Hepatic stellate cell (primary cell): Measurements from ENCODE around the gene IL1RN.

Source experiments
- DNase-seq: peaks from one replicate; pipeline ENCODE4 v3.0.0; 2011; ENCODE audit warnings: low spot score

IL1RN gene

DNA sequence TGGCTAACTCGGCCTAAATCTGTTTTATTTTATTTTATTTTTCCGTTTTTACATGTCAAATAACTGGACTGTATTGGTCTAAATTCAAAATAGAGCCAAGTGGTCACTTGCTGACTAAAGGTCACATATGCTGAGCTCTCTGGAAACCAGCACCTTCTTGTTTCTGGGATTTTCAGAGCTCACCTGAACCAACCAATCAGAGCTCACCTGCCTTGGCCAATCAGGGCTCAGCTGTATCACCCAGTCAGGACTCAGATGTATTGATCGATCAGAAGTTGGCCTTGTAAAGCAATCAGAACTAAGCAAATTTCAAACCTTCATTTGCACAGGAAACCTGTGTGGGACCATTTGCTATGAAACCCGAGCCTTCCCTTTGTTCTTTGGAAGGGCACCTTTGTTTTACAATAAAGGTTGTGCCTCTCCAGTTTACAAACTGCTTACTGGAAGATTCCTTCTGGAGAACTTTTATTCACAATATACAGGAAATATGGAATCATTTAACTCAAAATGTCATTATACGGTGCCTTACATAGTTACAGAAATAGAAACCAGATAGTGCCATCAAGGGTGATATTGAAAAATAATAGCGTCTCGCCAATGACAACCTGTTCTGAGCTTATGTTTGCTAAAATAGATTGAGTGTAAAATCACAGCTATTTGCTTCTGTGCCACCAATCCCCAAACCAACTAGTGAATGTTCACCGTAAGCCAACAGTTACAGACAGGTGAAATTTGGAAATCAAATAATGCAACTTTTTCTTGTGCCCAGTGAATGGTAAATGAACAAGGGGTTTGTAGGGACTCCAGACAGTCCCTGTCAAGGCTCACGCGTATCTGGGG lies 29.1 kb downstream of the IL1RN start:
- no peak for DNase-seq

DNA sequence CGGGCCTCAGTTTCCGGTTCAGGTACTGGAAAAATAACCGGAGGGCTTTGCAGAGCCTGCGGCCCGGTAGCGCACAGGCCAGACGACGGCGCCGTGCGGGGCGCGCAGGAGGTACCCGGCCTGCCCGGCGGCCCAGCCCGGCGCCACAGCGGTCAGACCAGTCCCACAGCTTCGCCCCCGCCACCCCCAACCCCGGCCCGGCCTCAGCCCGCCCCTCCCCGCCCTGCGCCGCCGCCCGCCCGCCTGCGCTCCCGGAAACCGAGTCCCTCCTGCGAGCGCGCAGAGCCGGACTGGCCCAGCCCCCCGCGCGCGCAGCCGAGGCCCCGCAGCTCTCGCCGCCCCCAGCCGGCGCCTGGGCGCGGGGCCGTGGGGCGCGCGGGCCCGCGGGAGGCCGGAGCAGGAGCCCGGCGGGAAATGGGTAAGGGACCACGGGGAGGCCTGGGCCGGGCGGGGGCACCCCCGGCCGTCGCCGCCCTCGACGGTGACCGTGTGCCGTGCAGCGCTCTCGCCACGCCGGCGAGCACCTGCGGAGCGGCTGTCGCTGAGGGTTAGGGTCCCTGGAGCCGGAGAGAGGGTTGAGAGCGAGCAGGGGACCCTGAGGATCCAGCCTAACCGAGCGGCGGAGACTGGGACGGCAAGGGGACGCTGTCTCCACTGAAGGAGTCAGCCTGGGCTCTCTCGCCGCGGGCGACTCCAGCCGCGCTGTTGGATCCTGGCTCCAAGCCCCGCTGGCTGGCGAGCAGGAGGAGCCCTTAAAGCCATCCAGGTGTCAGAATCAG lies 29.9 kb downstream of the IL1RN start:
- no peak for DNase-seq

DNA sequence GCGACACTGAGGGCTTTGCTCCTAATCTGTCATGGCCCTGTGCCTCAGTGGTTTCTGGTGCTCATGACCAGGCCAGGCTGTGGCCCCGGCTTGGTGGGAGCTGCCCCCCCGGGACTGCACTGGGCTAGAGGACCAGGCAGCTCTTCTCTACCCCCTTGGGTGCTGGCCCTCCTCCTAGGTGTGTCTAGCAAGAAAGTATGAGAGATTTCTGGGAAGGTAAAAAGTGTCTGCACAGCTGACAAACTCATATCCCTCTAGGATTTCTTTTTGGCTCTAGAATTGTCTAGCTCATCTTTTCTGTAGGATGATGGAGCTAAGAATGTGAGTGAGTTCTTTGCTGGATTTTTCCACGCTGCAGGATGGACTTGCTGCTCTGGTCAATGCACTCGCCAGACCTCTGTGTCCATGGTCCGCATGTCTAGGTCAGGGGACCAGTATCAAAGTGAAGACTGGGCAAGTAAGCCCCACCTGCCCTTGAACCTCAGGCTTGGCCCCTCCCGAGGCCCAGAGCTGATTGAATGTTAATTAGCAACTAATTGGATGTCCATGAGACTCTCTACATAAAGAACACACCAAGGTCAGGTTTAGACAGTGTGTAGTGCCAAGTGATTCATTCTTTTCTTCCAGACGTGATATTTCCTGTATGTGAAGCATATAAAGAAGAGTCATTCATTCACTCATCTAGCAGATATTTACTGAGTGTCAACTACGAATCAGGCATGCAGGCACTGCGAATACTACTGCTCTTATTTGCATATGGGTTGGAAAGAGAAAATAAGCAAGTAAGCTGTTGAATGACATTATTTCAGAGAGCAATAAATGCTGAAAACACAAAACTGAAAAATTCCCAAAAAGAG lies 30.7 kb downstream of the IL1RN start:
- DNase-seq = no peak

DNA sequence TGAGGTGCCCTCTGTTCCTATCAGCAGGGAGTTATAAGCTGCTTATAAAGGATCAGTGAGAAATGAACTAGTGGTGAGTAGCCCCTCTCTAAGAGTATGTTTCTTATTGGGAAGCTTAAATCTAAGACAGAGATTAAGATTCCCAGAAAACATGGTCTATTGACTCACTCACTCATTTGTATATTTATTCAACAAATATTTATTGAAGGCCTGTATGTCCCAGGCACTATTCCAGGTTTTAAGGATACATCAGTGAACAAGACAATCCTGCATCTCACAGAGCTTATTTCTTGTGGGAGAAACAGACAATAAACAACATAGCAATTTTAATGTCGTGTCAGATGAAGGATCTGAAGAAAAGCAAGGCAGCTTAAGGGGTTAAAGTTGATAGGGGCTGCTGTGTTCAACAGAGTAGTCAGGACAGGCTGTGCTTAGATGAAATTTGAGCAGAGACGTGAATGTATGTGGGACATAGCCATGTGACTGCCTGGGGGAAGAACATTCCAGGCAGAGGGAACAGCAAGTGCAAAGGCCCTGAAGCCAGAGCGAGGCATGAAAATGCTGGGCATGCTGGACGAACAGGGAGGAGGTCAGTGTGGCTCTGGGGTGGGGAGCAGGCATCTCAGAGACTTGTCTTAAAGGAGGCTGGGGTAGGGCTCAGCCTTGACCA lies 31.6 kb downstream of the IL1RN start:
- no peak for DNase-seq

DNA sequence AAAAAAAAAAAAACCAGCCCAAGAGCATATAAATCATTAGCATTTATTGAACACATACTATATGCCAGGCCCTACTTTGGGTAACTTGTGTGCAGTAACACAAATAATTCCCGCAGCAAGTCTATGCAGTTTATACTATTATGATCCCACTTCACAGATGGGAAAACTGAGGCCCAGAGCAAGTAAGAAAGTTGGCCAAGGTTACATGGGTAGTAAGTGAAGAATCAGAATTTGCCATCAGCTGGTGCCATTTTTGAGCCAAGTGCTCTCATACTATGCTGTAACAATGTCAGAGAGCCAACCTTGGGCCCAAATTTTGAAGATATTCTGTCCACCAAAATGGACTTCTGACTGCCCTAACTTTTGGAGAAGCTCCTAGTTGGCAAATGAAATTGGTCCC lies 32.9 kb downstream of the IL1RN start:
- no peak for DNase-seq

DNA sequence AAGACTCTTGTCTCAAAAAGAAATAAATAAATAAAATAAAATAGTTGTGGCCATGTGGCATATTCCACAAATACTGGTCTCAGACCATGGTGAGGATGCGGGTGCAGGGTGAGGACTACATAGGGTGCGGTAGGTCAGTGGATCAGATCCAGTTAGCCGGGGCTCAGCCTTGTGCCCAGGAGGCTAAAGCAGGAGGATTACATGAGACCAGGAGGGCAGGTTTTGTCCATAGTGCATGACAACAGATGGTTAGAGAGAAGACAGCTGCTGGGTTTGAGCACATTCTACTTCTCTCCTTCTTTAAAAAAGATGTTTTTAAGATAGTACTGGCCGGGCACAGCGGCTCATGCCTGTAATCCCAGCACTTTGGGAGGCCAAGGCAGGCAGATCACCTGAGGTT lies 33.6 kb downstream of the IL1RN start:
- no peak for DNase-seq

DNA sequence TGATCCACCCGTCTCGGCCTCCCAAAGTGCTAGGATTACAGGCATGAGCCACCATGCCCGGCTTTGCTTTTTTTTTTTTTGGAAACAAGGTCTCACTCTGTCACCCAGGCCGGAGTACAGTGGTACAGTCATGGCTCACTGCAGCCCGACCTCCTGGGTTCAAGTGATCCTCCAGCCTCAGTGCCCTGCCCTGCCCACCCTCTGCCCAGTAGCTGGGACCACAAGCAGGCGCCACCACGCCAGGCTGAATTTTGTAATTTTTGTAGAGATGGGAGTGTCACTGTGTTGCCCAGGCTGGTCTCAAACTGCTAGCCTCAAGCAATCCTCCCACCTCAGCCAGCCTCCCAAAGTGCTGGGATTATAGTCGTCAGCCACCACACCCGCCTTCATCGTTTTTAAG lies 34.8 kb downstream of the IL1RN start:
- DNase-seq = no peak

DNA sequence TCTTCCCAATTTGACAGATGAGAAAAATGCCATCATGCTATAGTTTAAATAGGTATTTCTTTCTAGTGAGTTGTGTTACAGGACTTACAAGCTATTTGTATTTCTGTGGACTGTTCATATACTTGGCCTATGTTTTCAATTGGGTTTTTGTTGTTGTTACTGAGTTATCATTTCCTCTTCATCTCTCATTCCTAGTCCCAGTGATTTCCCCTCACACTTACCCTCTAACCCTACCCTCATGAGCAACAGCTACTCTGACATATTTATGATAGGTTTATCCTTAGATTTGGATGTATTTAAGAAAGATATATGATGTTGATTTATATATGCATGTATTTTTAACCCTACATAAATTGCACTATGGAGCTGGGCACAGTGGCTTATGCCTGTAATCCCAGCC lies 35.5 kb downstream of the IL1RN start:
- DNase-seq = no peak

DNA sequence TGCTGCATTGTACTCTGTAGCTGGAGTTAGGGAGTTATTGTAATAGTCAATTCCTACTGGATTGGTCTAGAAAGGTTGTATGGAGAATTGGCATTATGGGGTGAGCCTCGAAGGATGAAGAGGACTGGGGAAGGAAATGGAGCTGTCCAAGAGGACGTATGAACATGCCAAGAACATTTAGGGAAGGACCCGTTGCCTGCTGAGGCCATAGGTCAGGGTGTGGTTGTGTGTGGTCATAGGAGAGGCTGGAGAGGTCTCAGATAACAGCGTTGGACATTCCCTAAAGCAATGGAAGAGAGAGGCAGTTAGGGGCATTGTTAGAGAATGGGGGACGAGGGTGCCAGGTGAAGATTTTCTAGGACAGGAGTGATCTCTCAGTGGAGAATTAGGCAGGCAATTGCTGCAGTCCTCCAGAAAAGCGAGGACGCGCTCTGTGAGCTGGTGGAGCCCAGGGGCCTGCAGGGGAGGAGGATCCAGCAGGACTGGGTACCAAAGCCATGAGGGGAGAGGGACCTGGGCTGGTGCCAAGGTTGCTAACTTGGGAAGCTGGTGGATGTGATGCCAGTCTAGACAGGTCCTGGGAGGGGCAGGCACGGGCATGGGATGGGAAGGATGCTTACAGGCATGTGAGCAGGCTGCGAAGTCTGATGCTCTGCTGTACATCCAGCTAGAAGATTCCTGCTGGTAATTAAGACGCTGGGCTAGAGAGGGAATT lies 37.0 kb downstream of the IL1RN start:
- DNase-seq = no peak

DNA sequence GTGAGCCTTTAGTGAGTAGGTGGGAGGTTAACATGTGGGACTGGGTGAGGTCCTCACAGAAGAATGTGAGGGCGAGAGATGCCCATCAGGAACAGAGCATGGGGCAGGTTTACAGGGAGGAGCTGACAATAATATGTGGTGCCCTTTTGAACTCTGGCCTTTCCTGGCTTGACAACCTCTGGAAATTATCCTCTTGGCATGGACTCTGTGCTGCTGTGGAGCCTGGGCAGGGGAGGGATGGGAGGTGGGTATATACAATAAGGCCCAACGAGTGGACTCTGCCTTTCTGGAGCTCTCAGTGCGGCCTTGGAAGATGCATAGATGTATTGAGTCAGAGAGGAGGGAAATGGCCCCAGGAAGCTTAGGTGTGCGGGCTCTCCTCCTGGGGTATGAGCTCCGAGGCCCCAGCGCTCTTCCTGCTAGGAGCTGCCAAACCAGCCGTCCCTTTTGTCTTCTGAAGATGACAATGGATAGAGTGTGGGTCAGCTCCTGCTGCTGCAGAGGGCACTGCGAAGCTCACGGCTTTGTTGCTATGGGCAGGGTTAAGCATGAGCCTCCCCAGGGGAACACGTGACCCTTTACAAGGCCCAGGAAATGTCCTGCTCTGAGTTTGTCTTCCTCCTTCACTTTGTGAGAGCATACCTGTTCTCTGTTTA lies 37.7 kb downstream of the IL1RN start:
- DNase-seq = no peak

DNA sequence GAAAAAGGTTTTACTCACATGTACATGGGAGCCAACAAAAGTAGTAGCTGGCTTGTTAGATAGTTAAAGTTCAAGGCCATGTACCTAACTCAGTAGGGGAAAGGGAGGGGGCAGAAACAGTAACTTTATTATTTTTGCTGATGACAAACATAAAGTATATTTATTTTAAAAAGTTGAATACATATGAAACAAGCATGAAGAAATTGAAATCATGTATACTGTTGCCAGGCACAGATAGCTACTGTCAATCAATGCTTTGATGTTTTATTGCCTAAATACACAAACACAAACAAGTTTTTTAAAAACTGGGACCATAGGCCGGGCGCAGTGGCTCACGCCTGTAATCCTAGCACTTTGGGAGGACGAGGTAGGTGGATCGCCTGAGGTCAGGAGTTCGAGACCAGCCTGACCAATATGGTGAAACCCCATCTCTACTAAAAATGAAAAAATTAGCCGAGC lies 38.8 kb downstream of the IL1RN start:
- no peak for DNase-seq

DNA sequence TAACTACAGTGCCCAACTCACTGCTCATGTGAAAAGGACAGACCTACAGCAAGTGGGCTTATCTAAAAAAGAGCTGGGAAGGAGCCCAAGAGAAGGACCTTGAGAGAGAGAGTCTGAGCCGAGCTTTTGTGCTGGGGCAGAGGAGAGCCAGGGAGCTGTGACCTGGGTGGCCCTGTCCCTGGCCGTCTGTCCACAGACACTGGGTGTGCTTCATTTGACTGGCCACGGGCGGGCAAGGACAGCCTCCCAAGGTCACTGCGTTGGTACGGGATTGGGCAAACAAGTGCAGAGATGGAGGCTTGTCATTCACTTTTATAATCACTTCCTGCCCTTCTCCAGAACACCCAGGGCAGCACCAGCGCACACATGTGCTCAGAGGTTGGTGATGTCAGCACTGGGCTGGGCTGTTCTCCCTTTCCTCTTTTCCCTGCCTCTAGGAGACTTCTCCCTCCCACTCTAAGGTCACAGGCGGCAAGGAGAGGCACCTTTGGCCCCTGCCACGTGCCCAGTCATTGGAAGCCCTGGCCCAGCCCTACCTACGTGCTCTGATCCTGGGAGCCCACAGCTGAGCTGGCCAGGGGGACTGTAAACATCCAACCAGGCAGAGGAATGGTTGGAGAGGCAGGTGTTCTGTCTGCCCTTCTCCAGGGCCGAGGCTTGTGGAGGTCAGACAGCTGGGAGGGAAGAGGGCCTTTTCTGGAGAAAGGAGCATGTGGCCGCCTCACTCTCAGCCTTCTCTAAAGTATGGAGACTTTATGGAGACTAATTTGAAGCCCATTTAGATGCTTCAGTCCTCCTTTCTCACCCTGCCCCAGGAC lies 39.9 kb downstream of the IL1RN start:
- no peak for DNase-seq

DNA sequence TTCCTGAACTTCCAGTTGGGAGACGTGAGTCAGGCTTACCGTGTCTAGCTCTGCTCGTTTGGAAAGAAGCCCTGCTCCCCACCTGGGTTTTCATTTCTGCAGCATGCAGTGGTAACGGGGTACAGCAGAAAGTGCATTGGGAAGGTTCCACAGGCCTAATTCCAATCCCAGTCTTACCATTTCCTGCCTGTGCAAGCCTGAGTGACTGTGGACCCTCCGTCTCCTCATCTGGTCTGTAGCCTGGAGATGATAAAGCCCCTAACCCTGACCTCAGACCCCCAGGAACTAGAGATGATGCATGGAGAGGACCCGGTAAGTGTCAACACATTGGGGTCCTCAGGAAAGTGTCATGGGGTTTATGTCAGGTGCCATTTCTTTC lies 40.6 kb downstream of the IL1RN start:
- no peak for DNase-seq

DNA sequence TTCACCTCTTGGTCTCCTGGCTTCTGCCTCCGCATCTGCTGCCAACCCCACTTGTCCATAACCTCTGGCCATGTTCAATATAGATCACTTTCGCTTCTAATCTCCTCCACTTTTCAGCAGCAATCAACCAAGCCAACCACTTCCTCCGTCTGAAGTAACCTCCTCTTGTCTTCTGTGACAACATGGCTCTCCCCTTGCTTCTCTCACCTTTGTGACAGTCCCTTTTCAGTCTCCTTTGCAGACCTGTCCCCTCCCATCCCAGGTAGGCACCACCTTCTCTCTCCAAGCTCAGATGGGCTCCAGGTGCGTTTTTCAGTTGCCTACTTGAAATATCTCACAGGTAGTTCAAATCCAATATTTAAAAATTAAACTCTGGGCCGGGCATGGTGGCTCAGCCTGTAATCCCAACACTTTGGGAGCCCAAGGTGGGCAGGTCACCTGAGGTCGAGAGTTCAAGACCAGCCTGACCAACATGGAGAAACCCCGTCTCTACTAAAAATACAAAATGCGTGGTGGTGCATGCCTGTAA lies 41.7 kb downstream of the IL1RN start:
- no peak for DNase-seq

DNA sequence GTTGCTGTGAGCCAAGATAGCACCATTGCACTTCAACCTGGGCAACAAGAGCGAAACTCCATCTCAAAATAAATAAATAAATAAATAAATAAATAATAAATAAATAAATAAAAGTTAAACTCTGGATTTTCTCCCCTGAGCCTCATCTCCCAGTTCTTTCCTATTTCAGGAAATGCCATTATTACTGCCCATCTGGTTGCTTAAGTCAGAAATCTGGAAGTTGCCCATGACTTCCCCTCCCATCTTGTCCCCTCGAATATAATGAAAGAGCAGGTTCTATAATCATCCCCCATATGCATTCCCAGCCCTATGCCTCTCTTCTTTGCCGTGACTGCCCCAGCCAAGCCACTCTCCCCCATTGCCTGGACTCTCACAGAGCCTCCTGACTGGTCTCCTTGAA lies 42.2 kb downstream of the IL1RN start:
- DNase-seq = no peak

DNA sequence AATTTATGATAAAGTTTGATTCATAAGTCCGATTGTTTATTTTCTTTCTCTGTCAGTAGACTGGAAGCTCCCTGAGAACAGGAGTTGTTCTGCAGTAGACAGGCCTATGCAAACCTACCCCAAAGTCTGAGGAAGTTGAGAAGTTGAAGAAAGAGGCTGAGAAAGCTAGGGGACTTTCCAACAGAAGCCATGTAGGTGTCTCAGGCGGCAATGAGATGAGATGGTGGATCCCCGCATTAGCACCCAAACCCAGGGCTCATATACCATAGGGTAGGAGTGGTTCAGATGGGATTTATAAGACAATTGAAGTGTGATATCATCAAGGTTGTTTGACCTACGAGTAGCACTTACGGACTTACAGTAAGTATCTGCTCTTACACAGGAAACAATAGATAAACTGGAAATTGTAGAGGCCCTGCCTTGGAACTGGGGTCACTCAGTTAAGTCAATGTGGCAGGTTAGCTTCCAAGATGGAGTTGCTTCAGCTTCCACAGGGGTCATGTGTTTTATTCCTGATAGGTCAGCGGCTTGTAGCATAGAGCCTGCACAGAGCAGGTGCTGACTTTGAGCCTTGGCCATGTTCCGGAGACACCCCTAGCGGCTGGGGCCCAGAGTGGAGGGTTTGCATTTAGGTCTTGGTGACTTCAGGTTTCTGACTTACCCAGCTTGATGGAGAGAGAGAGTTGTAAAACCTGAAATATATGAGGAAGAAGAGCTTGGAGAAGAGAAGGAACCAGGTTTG lies 44.1 kb downstream of the IL1RN start:
- DNase-seq = no peak

DNA sequence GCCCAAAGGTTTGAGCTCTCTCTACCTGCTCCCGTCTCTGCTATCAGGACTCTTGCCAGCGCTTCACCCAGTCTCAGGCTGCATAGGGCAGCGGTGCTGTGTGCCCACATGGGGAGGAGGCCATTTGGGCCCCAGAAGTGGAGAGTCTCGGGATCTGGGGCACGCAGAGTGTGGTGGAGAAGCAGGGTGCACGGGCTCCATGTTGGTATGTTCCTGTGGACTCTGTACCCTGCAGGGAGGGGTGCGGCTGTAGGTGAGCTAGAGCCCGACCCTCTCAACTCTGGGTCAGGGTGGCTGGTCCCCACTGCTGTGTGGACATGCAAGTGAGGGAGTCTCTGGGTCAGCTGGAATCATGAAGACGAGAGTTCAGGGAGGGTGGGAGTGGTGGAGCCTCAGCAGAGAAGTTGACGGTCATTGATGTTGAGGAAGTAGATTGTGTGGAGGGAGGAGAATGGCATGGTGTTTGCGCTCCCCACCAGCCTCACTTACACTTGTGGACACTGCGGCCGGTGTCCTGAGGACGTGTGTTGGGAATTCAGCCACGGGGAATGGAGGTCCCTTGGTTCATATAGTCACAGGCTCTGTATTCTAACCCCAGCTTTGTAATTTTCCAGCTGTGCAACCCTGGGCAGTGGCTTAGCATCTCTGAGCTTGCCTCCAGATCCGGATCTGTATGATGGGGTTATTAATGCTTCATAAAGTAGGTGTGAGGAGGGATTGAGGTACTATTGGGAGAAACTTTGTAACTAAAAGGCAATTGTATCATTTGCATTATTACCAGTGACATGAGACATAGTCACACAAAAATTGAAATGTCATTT lies 45.5 kb downstream of the IL1RN start:
- DNase-seq = no peak
